HepG2 (cell line): ENCODE data around the gene CA14. TPM values are rescaled to one million over a fixed set of nuclear protein-coding genes. Genes with fewer than 3 reads are reported as not detected.

Experiments
- ATAC-seq: fragments of 200-7000 bp; cut with Tn5 transposase; 3 replicates; pipeline ENCODE4 v1.9.1; 2020; ENCODE audit warnings: mild to moderate bottlenecking, moderate library complexity
- BruUV-seq: library from RNA; stranded (reverse); fragments of 400-500 nt; replicated peaks from 2 replicates; lab custom pipeline; 2021; lab: Mats Ljungman, UMichigan
- CTCF ChIA-PET: fragments of 300-600 bp; formaldehyde crosslinking; extraction: SDS; loops from one replicate; lab custom pipeline; 2021; ENCODE audit warnings: low total read pairs, inconsistent platforms, low intra/inter-chr PET ratio; lab: Yijun Ruan, JAX
- POLR2A ChIA-PET: fragments of 350-600 bp; sonication (Branson Sonifier 250); formaldehyde crosslinking; loops from one replicate; lab custom pipeline; 2020; ENCODE audit warnings: antibody characterized with exemption, inconsistent platforms; lab: Yijun Ruan, JAX
- DNase-seq: peaks from one replicate; pipeline ENCODE4 v3.0.0-alpha.2; 2015; ENCODE audit warnings: low spot score
- FAIRE-seq: peaks from 3 replicates; lab custom pipeline; 2011; peaks lifted over from hg19 to GRCh38; lab: Jason Lieb, UNC
- H2AFZ ChIP-seq: one replicate; pipeline ENCODE4 v1.6.1; 2011; ENCODE audit warnings: low read length, inconsistent platforms
- H3K27ac ChIP-seq: fragments of 300-600 bp; 3 replicates; pipeline ENCODE4 v1.8.0; 2011; ENCODE audit warnings: mixed run types, mild to moderate bottlenecking, mixed read lengths, low read length, inconsistent platforms; ENCODE audit not compliant: insufficient read depth; ENCODE audit errors: extremely low read length
- H3K27me3 ChIP-seq, 2 experiments: fragments of 200-600 bp in 1 of 2; 2 replicates in 1 of 2; 3 replicates in 1 of 2; pipeline versions ENCODE4 v1.6.0 to v1.8.0; 2011; ENCODE audit warnings: low read length in 2 of 2, mild to moderate bottlenecking in 2 of 2, moderate library complexity in 2 of 2, inconsistent platforms in 1 of 2; ENCODE audit not compliant: insufficient read depth in 2 of 2, control insufficient read depth in 1 of 2
- H3K36me3 ChIP-seq, 2 experiments: fragments of 200-600 bp in 1 of 2; replicated peaks in 1 of 2; 2 replicates in 1 of 2; 3 replicates in 1 of 2; pipeline versions ENCODE4 v1.5.1 to v1.8.0; 2011; ENCODE audit warnings: low read length in 2 of 2, inconsistent platforms in 1 of 2; ENCODE audit not compliant: insufficient read depth in 2 of 2, control insufficient read depth in 1 of 2
- H3K4me1 ChIP-seq: 2 replicates; pipeline ENCODE4 v1.5.1; 2012; ENCODE audit warnings: low read length, inconsistent platforms; ENCODE audit not compliant: insufficient read depth
- H3K4me2 ChIP-seq: 2 replicates; pipeline ENCODE4 v1.6.0; 2011; ENCODE audit warnings: low read depth, low read length, inconsistent platforms
- H3K4me3 ChIP-seq, 3 experiments: fragments of 200-600 bp in 1 of 3; sonication (generic), shearing (Covaris generic) in 1 of 3; replicated peaks in 1 of 3; 2 replicates each; pipeline ENCODE4 v1.5.1; 2011 to 2016; ENCODE audit warnings: low read length in 3 of 3, inconsistent platforms in 2 of 3, low read depth in 2 of 3, mild to moderate bottlenecking in 2 of 3, control low read depth in 1 of 3, mixed read lengths in 1 of 3; ENCODE audit not compliant: insufficient read depth in 1 of 3
- H3K79me2 ChIP-seq: one replicate; pipeline ENCODE4 v1.6.1; 2011; ENCODE audit warnings: low read length, inconsistent platforms; ENCODE audit not compliant: insufficient read depth
- H3K9ac ChIP-seq: 2 replicates; pipeline ENCODE4 v1.6.0; 2011; ENCODE audit warnings: mild to moderate bottlenecking, low read depth, low read length, inconsistent platforms; ENCODE audit not compliant: insufficient read depth
- H3K9me3 ChIP-seq: 2 replicates; pipeline ENCODE4 v1.5.1; 2012; ENCODE audit warnings: mild to moderate bottlenecking, low read length
- H4K20me1 ChIP-seq: 2 replicates; pipeline ENCODE4 v1.6.0; 2011; ENCODE audit warnings: inconsistent platforms, mild to moderate bottlenecking, low read length, moderate library complexity; ENCODE audit not compliant: insufficient read depth
- HMGA1 ChIP-seq: sonication (generic); formaldehyde crosslinking; conservative IDR thresholded peaks from 2 replicates; pipeline ENCODE4 v1.4.0; 2020; ENCODE audit warnings: missing genetic modification reagents
- KDM1A ChIP-seq: IDR thresholded peaks from 2 replicates; pipeline ENCODE4 v1.6.1; 2016; ENCODE audit warnings: missing compliant biosample characterization
- MIER2 ChIP-seq: IDR thresholded peaks from 2 replicates; pipeline ENCODE4 v1.6.1; 2016; ENCODE audit warnings: missing biosample characterization, missing genetic modification reagents
- SMAD9 ChIP-seq: sonication (generic); formaldehyde crosslinking; IDR thresholded peaks from 2 replicates; pipeline ENCODE4 v1.5.1; 2020; ENCODE audit warnings: mild to moderate bottlenecking, missing genetic modification reagents
- TAF1 ChIP-seq: sonication (generic); formaldehyde crosslinking; IDR thresholded peaks from 2 replicates; pipeline ENCODE4 v1.4.0; 2020; ENCODE audit warnings: missing genetic modification reagents
- YY1 ChIP-seq: IDR thresholded peaks from 2 replicates; pipeline ENCODE4 v1.6.1; 2011; ENCODE audit warnings: low read length, low read depth, moderate library complexity, mild to moderate bottlenecking; ENCODE audit not compliant: insufficient read depth, insufficient replicate concordance
- ZBTB7B ChIP-seq: sonication (generic); formaldehyde crosslinking; IDR thresholded peaks from 2 replicates; pipeline ENCODE4 v1.4.0; 2020; ENCODE audit warnings: missing genetic modification reagents
- ZFX ChIP-seq: sonication (generic); formaldehyde crosslinking; IDR thresholded peaks from 2 replicates; pipeline ENCODE4 v1.4.0; 2020; ENCODE audit warnings: mild to moderate bottlenecking, low read depth, missing genetic modification reagents, moderate library complexity
- ZKSCAN1 ChIP-seq: fragments of 150-350 bp; IDR thresholded peaks from 2 replicates; pipeline ENCODE4 v1.6.1; 2014; ENCODE audit warnings: low read length
- ZNF101 ChIP-seq: sonication (generic); formaldehyde crosslinking; IDR thresholded peaks from 2 replicates; pipeline ENCODE4 v1.4.0; 2020; ENCODE audit warnings: mild to moderate bottlenecking, low read depth, missing genetic modification reagents, borderline replicate concordance
- ZNF260 ChIP-seq: sonication (generic); formaldehyde crosslinking; IDR thresholded peaks from 2 replicates; pipeline ENCODE4 v1.4.0; 2020; ENCODE audit warnings: missing genetic modification reagents, low read depth, mild to moderate bottlenecking, borderline replicate concordance
- ZNF747 ChIP-seq: sonication (generic); formaldehyde crosslinking; IDR thresholded peaks from 2 replicates; pipeline ENCODE4 v1.8.1; 2023; ENCODE audit warnings: missing genetic modification reagents, mild to moderate bottlenecking, borderline replicate concordance
- ZNF749 ChIP-seq: sonication (generic); formaldehyde crosslinking; IDR thresholded peaks from 2 replicates; pipeline ENCODE4 v1.8.0; 2022; ENCODE audit warnings: mild to moderate bottlenecking, missing genetic modification reagents, moderate library complexity, borderline replicate concordance
- ZNF790 ChIP-seq: sonication (generic); formaldehyde crosslinking; IDR thresholded peaks from 2 replicates; pipeline ENCODE4 v1.8.0; 2022; ENCODE audit warnings: missing genetic modification reagents, mild to moderate bottlenecking, borderline replicate concordance
- WGBS: methylation state at CpG from one replicate; pipeline ENCODE4 v1.1.6; 2017; ENCODE audit warnings: low lambda C conversion rate; 5-methylcytosine and 5-hydroxymethylcytosine counted together
- in situ Hi-C: cut with HindIII; loops from 2 replicates; pipeline ENCODE4 v1.10.0; 2017; ENCODE audit warnings: low pct_unique_long_range_greater_than_20kb; ENCODE audit not compliant: extremely low pct_ligation_motif_present
- intact Hi-C: fragments of 100-400 bp; cut with micrococcal nuclease; formaldehyde crosslinking; loops from one replicate; pipeline ENCODE4 v1.10.0; 2022; ENCODE audit not compliant: unreplicated experiment
- polyA plus RNA-seq, 8 experiments: library from polyadenylated mRNA; depleted of rRNA in 3 of 8; stranded (reverse) in 7 of 8; unstranded in 1 of 8; fragments of >200 nt; fragmentation: Illumina TruSeq in 4 of 8; extraction: Trizol in 4 of 8; gene quantifications; 2 replicates each; pipeline versions ENCODE4 v1.2.1 to v1.2.3, GENCODE V29; 2011 to 2016; ENCODE audit warnings: low read depth in 4 of 8, missing spikeins in 1 of 8, mixed read lengths in 1 of 8; ENCODE audit not compliant: insufficient read depth in 1 of 8
- total RNA-seq, 5 experiments: library from RNA; depleted of rRNA; stranded (reverse); fragments of >200 nt; fragmentation: Illumina TruSeq; extraction: Trizol; gene quantifications; 2 replicates each; pipeline ENCODE4 v1.2.3, GENCODE V29; 2016; ENCODE audit warnings: low read depth in 1 of 5
- TF ChIP-seq, protein P1 (sequence below): sonication (generic); formaldehyde crosslinking; IDR thresholded peaks from 2 replicates; pipeline ENCODE4 v1.4.0; 2020; ENCODE audit warnings: missing genetic modification reagents
- TF ChIP-seq, protein P2 (sequence below): sonication (generic); formaldehyde crosslinking; IDR thresholded peaks from 2 replicates; pipeline ENCODE4 v1.5.0; 2020; ENCODE audit warnings: missing genetic modification reagents

Gene CA14
- total and polyA plus RNA-seq, 2 of the 13 experiments (the other 11 are each of a cell fraction or from before 2014, with no cell fraction given), result 2.4 to 8.5 TPM

DNA sequence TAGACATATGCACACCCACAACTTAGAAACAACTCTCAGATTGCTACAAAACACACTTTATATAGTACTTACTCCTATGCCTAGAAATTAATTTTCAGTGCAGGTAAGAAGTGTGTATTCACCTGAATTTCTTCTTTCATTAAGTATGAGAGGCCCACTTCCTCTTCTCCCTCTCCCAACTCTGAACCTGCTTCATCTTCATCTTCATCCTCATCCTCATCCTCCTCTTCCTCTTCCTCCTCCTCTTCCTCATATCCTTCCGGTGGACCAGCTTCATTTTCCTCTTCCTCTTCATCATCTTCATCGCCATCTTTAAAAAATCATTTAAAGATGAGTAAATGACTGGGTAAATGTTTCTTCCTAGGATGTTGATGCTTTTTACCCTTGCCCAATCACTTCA, 31.1 kb upstream of the CA14 start:
- in situ Hi-C loops (no loop called here), intact Hi-C loops (no loop called here)
- no peak overlapping the region for H2AFZ ChIP-seq
- no peak overlapping the region for H3K9ac ChIP-seq
- no peak overlapping the region for H3K4me2 ChIP-seq
- no peaks in the 10 kb centered on the region for H3K4me1 ChIP-seq
- DNase-seq, result no peak
- POLR2A ChIA-PET, result no interaction called here
- no peak for ATAC-seq
- no peak overlapping the region for H3K4me3 ChIP-seq
- H3K36me3 ChIP-seq, result peaks cover 10 to 44% of the 10 kb centered on the region in 2 experiments
- CTCF ChIA-PET, result no interaction called here
- no peak for TF ChIP-seq HMGA1
- TF ChIP-seq ZFX (CRISPR knock-in tag), result no peak
- no peak for TF ChIP-seq ZNF790 (CRISPR knock-in tag)
- no peak for TF ChIP-seq ZNF747 (CRISPR knock-in tag)
- TF ChIP-seq MIER2 (CRISPR knock-in tag), result no peak
- TF ChIP-seq TAF1, result no peak
- no peak for TF ChIP-seq ZKSCAN1
- TF ChIP-seq ZNF260 (CRISPR knock-in tag), result no peak
- TF ChIP-seq, protein P1, sequence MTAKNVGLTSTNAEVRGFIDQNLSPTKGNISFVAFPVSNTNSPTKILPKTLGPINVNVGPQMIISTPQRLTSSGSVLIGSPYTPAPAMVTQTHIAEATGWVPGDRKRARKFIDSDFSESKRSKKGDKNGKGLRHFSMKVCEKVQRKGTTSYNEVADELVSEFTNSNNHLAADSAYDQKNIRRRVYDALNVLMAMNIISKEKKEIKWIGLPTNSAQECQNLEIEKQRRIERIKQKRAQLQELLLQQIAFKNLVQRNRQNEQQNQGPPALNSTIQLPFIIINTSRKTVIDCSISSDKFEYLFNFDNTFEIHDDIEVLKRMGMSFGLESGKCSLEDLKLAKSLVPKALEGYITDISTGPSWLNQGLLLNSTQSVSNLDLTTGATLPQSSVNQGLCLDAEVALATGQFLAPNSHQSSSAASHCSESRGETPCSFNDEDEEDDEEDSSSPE, result no peak
- TF ChIP-seq ZNF749, result no peak
- TF ChIP-seq, protein P2, sequence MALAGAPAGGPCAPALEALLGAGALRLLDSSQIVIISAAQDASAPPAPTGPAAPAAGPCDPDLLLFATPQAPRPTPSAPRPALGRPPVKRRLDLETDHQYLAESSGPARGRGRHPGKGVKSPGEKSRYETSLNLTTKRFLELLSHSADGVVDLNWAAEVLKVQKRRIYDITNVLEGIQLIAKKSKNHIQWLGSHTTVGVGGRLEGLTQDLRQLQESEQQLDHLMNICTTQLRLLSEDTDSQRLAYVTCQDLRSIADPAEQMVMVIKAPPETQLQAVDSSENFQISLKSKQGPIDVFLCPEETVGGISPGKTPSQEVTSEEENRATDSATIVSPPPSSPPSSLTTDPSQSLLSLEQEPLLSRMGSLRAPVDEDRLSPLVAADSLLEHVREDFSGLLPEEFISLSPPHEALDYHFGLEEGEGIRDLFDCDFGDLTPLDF (CRISPR knock-in tag), result no peak
- TF ChIP-seq YY1, result no peak
- TF ChIP-seq SMAD9 (CRISPR knock-in tag), result no peak
- no peak for TF ChIP-seq ZNF101 (CRISPR knock-in tag)
- TF ChIP-seq KDM1A (CRISPR knock-in tag), result no peak
- TF ChIP-seq ZBTB7B (CRISPR knock-in tag), result no peak
- H3K79me2 ChIP-seq, result peaks cover 9% of the 10 kb centered on the region
- H3K27me3 ChIP-seq, result no peaks in the 10 kb centered on the region
- no peak overlapping the region for H3K27ac ChIP-seq
- H4K20me1 ChIP-seq, result no peaks in the 10 kb centered on the region
- no TSS peak for BruUV-seq
- WGBS, result 99% methylated on average over 2 of the region's 2 CpGs
- no peaks in the 10 kb centered on the region for H3K9me3 ChIP-seq
- FAIRE-seq, result no peak
